Adipose tissue (tissue), 3 donors: ENCODE data around the gene NAALADL1. TPM values are rescaled to one million over a fixed set of nuclear protein-coding genes. Genes with fewer than 3 reads are reported as not detected.

ENCODE experiments used
- H3K27ac ChIP-seq: one replicate; pipeline ENCODE4 v1.5.1; 2013; ENCODE audit warnings: low read depth, low read length
- WGBS, 3 donors: extraction: QIAGEN DNeasy Blood & Tissue Kit; methylation state at CpG; one replicate each; pipeline ENCODE4 v1.1.7; 2013; 5-methylcytosine and 5-hydroxymethylcytosine counted together
- polyA plus RNA-seq, 3 donors: library from polyadenylated mRNA; stranded (reverse); fragments of 200-250 nt; gene quantifications; one replicate each; pipeline ENCODE4 v1.2.3, GENCODE V29; 2013
- donor health status: healthy with polysubstance abuse.
- donor health status: Bipolar disorder and iron deficiency.
- donor health status: healthy.

NAALADL1 gene, protein sequence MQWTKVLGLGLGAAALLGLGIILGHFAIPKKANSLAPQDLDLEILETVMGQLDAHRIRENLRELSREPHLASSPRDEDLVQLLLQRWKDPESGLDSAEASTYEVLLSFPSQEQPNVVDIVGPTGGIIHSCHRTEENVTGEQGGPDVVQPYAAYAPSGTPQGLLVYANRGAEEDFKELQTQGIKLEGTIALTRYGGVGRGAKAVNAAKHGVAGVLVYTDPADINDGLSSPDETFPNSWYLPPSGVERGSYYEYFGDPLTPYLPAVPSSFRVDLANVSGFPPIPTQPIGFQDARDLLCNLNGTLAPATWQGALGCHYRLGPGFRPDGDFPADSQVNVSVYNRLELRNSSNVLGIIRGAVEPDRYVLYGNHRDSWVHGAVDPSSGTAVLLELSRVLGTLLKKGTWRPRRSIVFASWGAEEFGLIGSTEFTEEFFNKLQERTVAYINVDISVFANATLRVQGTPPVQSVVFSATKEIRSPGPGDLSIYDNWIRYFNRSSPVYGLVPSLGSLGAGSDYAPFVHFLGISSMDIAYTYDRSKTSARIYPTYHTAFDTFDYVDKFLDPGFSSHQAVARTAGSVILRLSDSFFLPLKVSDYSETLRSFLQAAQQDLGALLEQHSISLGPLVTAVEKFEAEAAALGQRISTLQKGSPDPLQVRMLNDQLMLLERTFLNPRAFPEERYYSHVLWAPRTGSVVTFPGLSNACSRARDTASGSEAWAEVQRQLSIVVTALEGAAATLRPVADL
- 10 to 100 TPM in 2 of 3 donors, 1 to 10 TPM in 1; 3.1 to 28.8 (median 12.0) TPM for polyA plus RNA-seq

- 65 to 81% (median 78%) methylated on average over 7 to 8 of the region's 8 CpGs for WGBS, 3 donors
- no peak within 1 kb of the TSS for H3K27ac ChIP-seq
Measured at GRCh38 chr11:65058419-65059054, at the start of gene NAALADL1. Gene NAALADL1 (minus strand): TSS chr11:65058553. CDS start chr11:65058521, 32 bp downstream.

- 94 to 95% (median 94%) methylated on average over 50 to 52 of the region's 52 CpGs for WGBS, 3 donors
Measured at GRCh38 chr11:65107751-65108468, 49.6 kb upstream of the NAALADL1 start.

GRCh38 chr11:65107078-65107477 lies 48.7 kb upstream of the NAALADL1 start:
- no peak overlapping the region for H3K27ac ChIP-seq
- 91 to 95% (median 94%) methylated on average over 15 of the region's 15 CpGs for WGBS, 3 donors

More at GRCh38 chr11:65107751-65108468, 49.6 kb upstream of the NAALADL1 start:
- H3K27ac ChIP-seq: no peak overlapping the region

DNA sequence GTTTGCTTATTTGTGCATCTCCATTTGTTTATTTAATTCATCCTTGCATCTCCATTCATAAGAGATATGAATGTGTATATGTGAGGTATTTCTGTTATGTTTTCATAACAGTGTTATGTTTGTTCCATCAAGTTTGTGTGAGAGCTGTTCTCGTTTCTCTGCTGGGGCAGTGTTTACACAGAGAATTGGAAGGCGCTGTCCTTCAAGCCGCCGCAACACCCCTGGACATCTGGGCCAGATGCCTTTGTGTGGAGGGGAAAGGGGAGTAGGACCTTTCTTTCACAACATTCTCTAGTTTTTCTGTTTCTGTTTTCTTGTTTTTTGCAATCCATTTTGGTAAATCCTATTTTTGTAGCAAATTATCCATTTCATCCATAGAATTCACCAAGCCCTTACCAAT lies 46.3 kb upstream of the NAALADL1 start:
- WGBS, 3 donors: 32 to 80% (median 72%) methylated on average over 4 of the region's 4 CpGs
- no peak overlapping the region for H3K27ac ChIP-seq

DNA sequence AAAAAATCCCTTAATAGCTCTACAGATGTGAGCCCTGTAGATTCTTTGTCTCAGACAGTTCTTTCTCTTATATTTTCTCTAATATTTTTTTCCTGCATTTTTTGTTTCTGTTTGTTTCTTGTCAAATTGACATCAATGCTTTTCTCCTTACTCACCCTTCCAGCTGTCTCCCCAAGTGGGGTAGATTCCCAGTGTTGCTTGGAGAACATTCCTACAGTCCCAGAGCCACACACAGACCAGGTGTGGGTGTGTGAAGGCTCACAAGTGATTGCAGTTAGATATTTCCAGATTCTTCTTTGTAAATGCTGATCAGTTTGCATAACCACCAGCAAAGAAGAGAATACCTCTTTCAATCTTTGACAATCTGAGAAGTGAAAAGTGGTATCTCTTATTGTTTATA lies 45.1 kb upstream of the NAALADL1 start:
- H3K27ac ChIP-seq: no peak overlapping the region

- WGBS, 3 donors: 64 to 87% (median 85%) methylated on average over 8 of the region's 8 CpGs
- no peak overlapping the region for H3K27ac ChIP-seq
Measured at GRCh38 chr11:65102142-65103095, 44.1 kb upstream of the NAALADL1 start.

DNA sequence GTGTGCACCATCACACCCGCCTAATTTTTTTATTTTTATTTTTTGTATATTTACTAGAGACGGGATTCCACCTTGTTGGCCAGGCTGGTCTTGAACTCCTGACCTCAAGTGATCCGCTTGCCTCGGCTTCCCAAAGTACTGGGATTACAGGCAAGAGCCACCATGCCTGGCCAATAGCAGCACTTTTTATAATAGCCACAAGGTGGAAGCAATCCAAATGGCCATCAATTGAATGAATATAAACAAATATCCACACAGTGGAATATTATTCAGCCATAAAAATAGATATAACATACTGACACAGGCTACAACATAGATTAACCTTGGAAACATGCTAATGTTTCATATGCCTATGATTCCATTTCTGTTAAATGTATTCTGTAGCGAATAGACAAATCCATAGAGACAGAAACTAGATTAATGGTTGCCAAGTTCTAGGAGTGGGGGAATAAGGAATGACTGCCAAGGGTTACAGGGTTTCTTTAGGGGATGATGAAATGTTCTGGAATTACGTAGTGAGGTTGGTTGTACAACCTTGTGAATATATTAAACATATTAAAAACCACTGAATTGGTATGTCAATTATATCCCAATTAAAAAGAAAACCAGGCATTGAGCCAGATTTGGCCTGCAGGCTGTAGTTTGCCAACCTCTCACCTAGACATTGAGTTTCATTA lies 42.5 kb upstream of the NAALADL1 start:
- WGBS, 3 donors: 75 to 81% (median 80%) methylated on average over 6 of the region's 6 CpGs
- no peak overlapping the region for H3K27ac ChIP-seq

DNA sequence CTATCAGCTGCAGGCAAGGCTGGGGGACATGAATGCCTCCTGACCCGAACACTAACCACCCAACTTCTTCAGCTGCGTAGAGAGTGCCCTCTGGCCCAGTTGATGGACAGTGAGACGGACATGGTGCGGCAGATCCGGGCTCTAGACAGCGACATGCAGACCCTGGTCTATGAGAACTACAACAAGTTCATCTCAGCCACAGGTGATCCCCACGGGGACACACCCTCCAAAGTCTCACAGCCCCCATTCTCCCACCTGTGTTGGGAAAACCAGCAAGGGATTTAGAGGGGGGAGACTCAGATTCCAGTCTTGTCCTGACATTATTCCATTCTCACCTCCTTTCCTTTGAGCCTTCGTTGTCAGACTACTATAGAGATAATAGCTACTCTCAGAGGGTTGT lies 38.6 kb upstream of the NAALADL1 start:
- 24 to 43% (median 38%) methylated on average over 8 of the region's 8 CpGs for WGBS, 3 donors
- no peak overlapping the region for H3K27ac ChIP-seq

- WGBS, 3 donors: 0 to 1% (median 0%) methylated on average over 46 to 52 of the region's 52 CpGs
- no peak within 1 kb of the TSS for H3K27ac ChIP-seq
Measured at GRCh38 chr11:65095974-65096806, 37.8 kb upstream of the NAALADL1 start, which contains the start of gene VPS51. Gene VPS51 (plus strand): TSS chr11:65096214. CDS start chr11:65096251, 37 bp downstream.

DNA sequence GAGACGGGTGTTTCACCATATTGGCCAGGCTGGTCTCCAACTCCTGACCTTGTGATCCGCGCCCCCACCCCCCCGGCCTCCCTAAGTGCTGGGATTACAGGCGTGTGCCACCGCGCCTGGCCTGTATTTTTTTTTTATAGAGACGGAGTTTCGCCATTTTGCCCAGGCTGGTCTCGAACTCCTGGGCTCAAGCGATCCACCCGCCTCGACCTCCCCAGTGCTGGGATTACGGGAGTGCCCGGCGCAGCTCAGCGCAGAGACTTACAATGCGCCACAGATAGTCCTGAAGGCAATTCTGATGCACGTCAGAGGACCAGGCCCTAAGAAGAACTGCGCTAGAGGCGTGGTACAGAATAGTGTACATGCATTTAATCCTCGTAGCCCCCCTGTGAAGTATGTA lies 37.1 kb upstream of the NAALADL1 start:
- WGBS, 3 donors: 62 to 81% (median 80%) methylated on average over 22 of the region's 22 CpGs
- no peak overlapping the region for H3K27ac ChIP-seq

- no peak overlapping the region for H3K27ac ChIP-seq
- 92 to 98% (median 95%) methylated on average over 4 of the region's 4 CpGs for WGBS, 3 donors
Measured at GRCh38 chr11:65090628-65091027, 32.3 kb upstream of the NAALADL1 start.

GRCh38 chr11:65089621-65090020 lies 31.3 kb upstream of the NAALADL1 start:
- H3K27ac ChIP-seq: no peak overlapping the region
- WGBS, 3 donors: 88 to 96% (median 93%) methylated on average over 4 of the region's 4 CpGs

- 84 to 97% (median 91%) methylated on average over 12 to 15 of the region's 15 CpGs for WGBS, 3 donors
- no peak overlapping the region for H3K27ac ChIP-seq
Measured at GRCh38 chr11:65087827-65088226, 29.5 kb upstream of the NAALADL1 start.

DNA sequence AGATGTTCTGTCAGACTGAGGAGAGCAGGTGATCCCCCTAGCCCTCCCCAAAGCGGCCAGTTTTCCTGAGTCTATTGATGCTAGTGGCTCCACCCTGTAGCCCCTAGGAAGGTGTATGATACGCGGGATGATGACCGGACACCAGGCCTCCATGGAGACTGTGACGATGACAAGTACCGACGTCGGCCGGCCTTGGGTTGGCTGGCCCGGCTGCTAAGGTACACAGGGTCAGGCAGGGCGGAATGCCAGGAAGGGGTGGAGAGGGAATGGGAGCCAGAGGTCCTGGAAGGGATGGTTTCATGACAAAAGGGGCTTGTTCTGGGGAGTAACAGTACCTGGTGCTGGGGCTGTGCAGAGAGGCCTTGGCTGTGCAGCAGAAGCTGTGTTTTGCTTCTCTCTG lies 28.9 kb upstream of the NAALADL1 start:
- WGBS, 3 donors: 69 to 92% (median 90%) methylated on average over 11 of the region's 11 CpGs

GRCh38 chr11:65086809-65087208 lies 28.5 kb upstream of the NAALADL1 start:
- WGBS, 3 donors: 92 to 94% (median 92%) methylated on average over 9 of the region's 9 CpGs
- no peak overlapping the region for H3K27ac ChIP-seq

More for the DNA sequence above, 28.9 kb upstream of the NAALADL1 start:
- no peak overlapping the region for H3K27ac ChIP-seq

- 85 to 92% (median 86%) methylated on average over 4 of the region's 4 CpGs for WGBS, 3 donors
- H3K27ac ChIP-seq: no peak overlapping the region
Measured at GRCh38 chr11:65085446-65085845, 27.1 kb upstream of the NAALADL1 start.
